Neuronal stem cell (in vitro differentiated cells): Measurements from ENCODE around the gene CDH11.

ENCODE experiments used
- DNase-seq: peaks from one replicate; pipeline ENCODE4 v3.0.0-alpha.2; 2013; ENCODE audit warnings: low spot score
- H2AFZ ChIP-seq: one replicate; pipeline ENCODE4 v1.6.1; 2013; ENCODE audit warnings: mild to moderate bottlenecking, low read length, inconsistent platforms
- H2AK5ac ChIP-seq: 2 replicates; pipeline ENCODE4 v1.6.1; 2013; ENCODE audit warnings: low read depth, mild to moderate bottlenecking, inconsistent platforms, low read length, moderate library complexity, mixed read lengths
- H2BK120ac ChIP-seq: 2 replicates; pipeline ENCODE4 v1.6.1; 2013; ENCODE audit warnings: low read depth, mild to moderate bottlenecking, inconsistent platforms, low read length, moderate library complexity, mixed read lengths
- H2BK12ac ChIP-seq: one replicate; pipeline ENCODE4 v1.6.1; 2013; ENCODE audit warnings: low read length, inconsistent platforms
- H2BK15ac ChIP-seq: 2 replicates; pipeline ENCODE4 v1.6.1; 2013; ENCODE audit warnings: mild to moderate bottlenecking, low read length, inconsistent platforms, mixed read lengths
- H2BK5ac ChIP-seq: one replicate; pipeline ENCODE4 v1.6.1; 2013; ENCODE audit warnings: inconsistent platforms, mild to moderate bottlenecking, low read length, moderate library complexity
- H3K14ac ChIP-seq: one replicate; pipeline ENCODE4 v1.6.1; 2013; ENCODE audit warnings: low read length, inconsistent platforms
- H3K18ac ChIP-seq: 2 replicates; pipeline ENCODE4 v1.6.1; 2013; ENCODE audit warnings: low read length, inconsistent platforms
- H3K23ac ChIP-seq: 2 replicates; pipeline ENCODE4 v1.6.1; 2013; ENCODE audit warnings: low read depth, mild to moderate bottlenecking, mixed read lengths, low read length, inconsistent platforms; ENCODE audit not compliant: poor library complexity
- H3K27ac ChIP-seq: replicated peaks from 3 replicates; pipeline ENCODE4 v1.5.1; 2013; ENCODE audit warnings: low read length, inconsistent platforms
- H3K27me3 ChIP-seq, 3 experiments: 2 replicates each; pipeline ENCODE4 v1.6.1; 2013; ENCODE audit warnings: low read length in 3 of 3, mild to moderate bottlenecking in 2 of 3, inconsistent platforms in 1 of 3, low read depth in 1 of 3, mixed read lengths in 1 of 3, moderate library complexity in 1 of 3; ENCODE audit not compliant: control insufficient read depth in 3 of 3, insufficient read depth in 3 of 3
- H3K36me3 ChIP-seq, 2 donors: replicated peaks in 1 of 2; 2 replicates each; pipeline ENCODE4 v1.6.1; 2013; ENCODE audit warnings: low read length in 2 of 2; ENCODE audit not compliant: control insufficient read depth in 2 of 2, insufficient read depth in 2 of 2
- H3K4ac ChIP-seq: 2 replicates; pipeline ENCODE4 v1.6.1; 2013; ENCODE audit warnings: inconsistent platforms, mild to moderate bottlenecking, low read length, moderate library complexity
- H3K4me1 ChIP-seq, 2 donors: 1 replicate in 1 of 2; 2 replicates in 1 of 2; pipeline ENCODE4 v1.6.1; 2013; ENCODE audit warnings: low read length in 2 of 2, low read depth in 1 of 2; ENCODE audit not compliant: control insufficient read depth in 2 of 2, insufficient read depth in 1 of 2
- H3K4me2 ChIP-seq: one replicate; pipeline ENCODE4 v1.6.1; 2013; ENCODE audit warnings: mild to moderate bottlenecking, low read length, inconsistent platforms; ENCODE audit not compliant: insufficient read depth, poor library complexity, severe bottlenecking
- H3K4me3 ChIP-seq, 2 donors: 2 replicates each; pipeline ENCODE4 v1.5.1; 2013; ENCODE audit warnings: low read length in 2 of 2, mild to moderate bottlenecking in 2 of 2, inconsistent platforms in 1 of 2, moderate library complexity in 1 of 2
- H3K79me1 ChIP-seq: one replicate; pipeline ENCODE4 v1.6.1; 2013; ENCODE audit warnings: low read depth, mild to moderate bottlenecking, inconsistent platforms, low read length, moderate library complexity
- H3K9ac ChIP-seq: one replicate; pipeline ENCODE4 v1.6.1; 2013; ENCODE audit warnings: mild to moderate bottlenecking, low read depth, low read length, inconsistent platforms; ENCODE audit not compliant: poor library complexity
- H3K9me3 ChIP-seq, 2 donors: replicated peaks in 1 of 2; 2 replicates each; pipeline versions ENCODE3 to v1.6.1; 2013; ENCODE audit warnings: low read length in 2 of 2, mild to moderate bottlenecking in 2 of 2, inconsistent platforms in 1 of 2, low read depth in 1 of 2, mixed read lengths in 1 of 2, moderate library complexity in 1 of 2; ENCODE audit not compliant: control insufficient read depth in 2 of 2, insufficient read depth in 1 of 2
- H4K8ac ChIP-seq: one replicate; pipeline ENCODE4 v1.6.1; 2013; ENCODE audit warnings: low read depth, mild to moderate bottlenecking, inconsistent platforms, low read length, moderate library complexity
- H4K91ac ChIP-seq: one replicate; pipeline ENCODE4 v1.6.1; 2013; ENCODE audit warnings: low read length, low read depth, mild to moderate bottlenecking, inconsistent platforms; ENCODE audit not compliant: poor library complexity
- WGBS, 2 donors: extraction: QIAGEN DNeasy Blood & Tissue Kit; methylation state at CpG; one replicate each; pipeline ENCODE4 v1.1.7; 2013; ENCODE audit warnings: missing lambda C conversion rate in 2 of 2, mixed read lengths in 1 of 2; ENCODE audit not compliant: insufficient read length in 2 of 2, insufficient replicate concordance in 1 of 2; ENCODE audit errors: extremely low coverage in 2 of 2; 5-methylcytosine and 5-hydroxymethylcytosine counted together

The CDH11 gene

DNA sequence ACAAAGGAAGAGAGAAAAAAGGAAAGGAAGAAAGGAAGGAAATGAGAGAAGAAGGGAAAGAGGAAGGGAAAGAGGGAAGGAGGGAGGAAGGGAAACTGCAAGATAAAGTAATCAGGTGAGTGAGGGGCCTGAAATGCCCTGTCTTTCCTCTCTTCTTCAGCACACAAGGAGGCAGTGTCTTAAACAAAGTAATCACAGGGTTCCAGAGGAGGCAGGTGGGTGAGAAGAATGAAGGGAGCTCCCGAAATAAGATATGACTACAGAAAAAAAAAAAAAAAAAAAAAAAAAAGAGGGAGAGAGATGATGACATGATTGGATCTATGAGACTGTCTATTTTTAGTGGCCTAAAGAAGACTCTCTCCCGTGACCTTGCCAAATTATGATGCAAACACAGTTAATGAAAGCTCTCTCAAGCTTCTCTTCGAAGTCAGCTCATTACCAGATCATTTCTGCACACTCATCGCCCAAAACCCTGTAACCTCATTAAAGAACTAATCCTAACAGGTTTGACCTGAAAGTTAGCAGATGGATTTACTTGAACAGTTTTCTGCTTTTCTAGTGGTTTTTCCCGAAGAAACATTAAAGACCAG lies 53.6 kb downstream of the CDH11 start:
- Histone ChIP-seq H3K4me2 (no peak overlapping the region), H3K27me3 (no peaks in the 10 kb centered on the region), H3K36me3 (peaks cover 0 to 5% of the 10 kb centered on the region in 2 donors), H2BK5ac (no peak overlapping the region), H3K9me3 (no peaks in the 10 kb centered on the region), H3K27ac (no peak overlapping the region), H2BK120ac (no peak overlapping the region), H2AK5ac (no peak overlapping the region), H2AFZ (no peak overlapping the region), H3K23ac (no peak overlapping the region), H3K14ac (no peak overlapping the region), H3K9ac (no peak overlapping the region), H3K79me1 (peaks cover 8% of the 10 kb centered on the region), H3K4me1 (peaks cover 0 to 32% of the 10 kb centered on the region in 2 donors), H4K8ac (no peak overlapping the region), H3K4me3 (no peak overlapping the region), H4K91ac (no peak overlapping the region), H2BK12ac (no peak overlapping the region), H3K4ac (no peak overlapping the region), H2BK15ac (no peak overlapping the region), H3K18ac (no peak overlapping the region)
- no peak for DNase-seq
- no CpG with 5 or more reads among the region's 5 CpGs for WGBS, 2 donors

DNA sequence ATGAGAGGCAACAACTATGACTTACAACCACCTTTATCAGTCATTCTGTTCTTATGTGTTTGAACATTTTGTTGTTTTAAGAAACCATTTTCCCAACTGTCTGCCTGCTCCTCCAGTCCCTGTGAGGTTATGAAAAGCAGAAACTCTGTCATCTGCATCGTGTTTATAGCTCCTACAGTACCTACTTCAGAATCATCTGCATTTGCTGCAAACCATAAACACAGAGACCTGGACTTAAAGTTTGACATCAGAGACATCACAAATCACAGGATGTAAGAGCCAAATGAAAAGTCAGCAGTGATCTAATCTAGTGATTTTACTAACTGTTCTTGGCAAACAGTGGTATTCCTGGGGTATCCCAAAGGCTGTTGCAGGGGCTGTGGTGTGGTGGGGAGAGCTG lies 55.2 kb downstream of the CDH11 start:
- H3K27me3 ChIP-seq: no peaks in the 10 kb centered on the region
- no CpG with 5 or more reads among the region's 1 CpG for WGBS, 2 donors
- no peak overlapping the region for H3K14ac ChIP-seq
- H3K4me3 ChIP-seq: no peak overlapping the region
- no peak overlapping the region for H2BK15ac ChIP-seq
- H3K9ac ChIP-seq: no peak overlapping the region
- no peak overlapping the region for H4K8ac ChIP-seq
- H3K36me3 ChIP-seq: no peaks in the 10 kb centered on the region
- H3K23ac ChIP-seq: no peak overlapping the region
- H2BK120ac ChIP-seq: no peak overlapping the region
- H3K4ac ChIP-seq: no peak overlapping the region
- H3K79me1 ChIP-seq: peaks cover 5% of the 10 kb centered on the region
- H3K18ac ChIP-seq: no peak overlapping the region
- no peak overlapping the region for H3K4me2 ChIP-seq
- no peak overlapping the region for H4K91ac ChIP-seq
- H3K4me1 ChIP-seq: peaks cover 0 to 29% of the 10 kb centered on the region in 2 donors
- no peak overlapping the region for H2AFZ ChIP-seq
- DNase-seq: no peak
- H3K27ac ChIP-seq: no peak overlapping the region
- no peak overlapping the region for H2BK5ac ChIP-seq
- no peak overlapping the region for H2AK5ac ChIP-seq
- H2BK12ac ChIP-seq: no peak overlapping the region
- H3K9me3 ChIP-seq: no peaks in the 10 kb centered on the region

DNA sequence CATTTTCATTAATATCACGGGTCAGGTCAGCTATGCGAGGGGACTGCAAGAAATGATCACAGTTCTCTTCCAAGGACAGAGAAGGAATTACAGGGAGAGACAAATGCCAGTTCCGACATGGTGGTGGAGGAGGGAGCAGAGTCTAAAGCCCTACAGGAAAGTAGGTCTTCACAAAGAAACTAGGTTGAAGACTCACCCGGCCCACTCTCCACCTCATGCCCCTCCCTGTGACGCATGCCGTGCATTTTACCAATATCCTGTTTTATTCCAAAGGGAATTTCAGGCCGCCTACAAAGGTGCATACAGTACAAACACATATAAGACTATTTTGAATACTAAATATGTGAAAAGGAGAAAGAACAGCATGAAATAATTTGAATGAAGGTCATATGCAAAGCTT lies 56.8 kb downstream of the CDH11 start:
- WGBS, 2 donors: no CpG with 5 or more reads among the region's 7 CpGs
- no peak overlapping the region for H3K14ac ChIP-seq
- H2AFZ ChIP-seq: no peak overlapping the region
- H2BK12ac ChIP-seq: no peak overlapping the region
- H3K79me1 ChIP-seq: peaks cover 2% of the 10 kb centered on the region
- H3K4ac ChIP-seq: no peak overlapping the region
- peaks cover 0 to 26% of the 10 kb centered on the region in 2 donors for H3K4me1 ChIP-seq
- no peak overlapping the region for H3K27ac ChIP-seq
- H3K23ac ChIP-seq: no peak overlapping the region
- H4K91ac ChIP-seq: no peak overlapping the region
- H2AK5ac ChIP-seq: no peak overlapping the region
- no peak overlapping the region for H3K4me3 ChIP-seq
- no peak overlapping the region for H4K8ac ChIP-seq
- peak overlapping the region; percentile 24 for H3K18ac ChIP-seq
- no peaks in the 10 kb centered on the region for H3K36me3 ChIP-seq
- no peaks in the 10 kb centered on the region for H3K9me3 ChIP-seq
- H3K9ac ChIP-seq: no peak overlapping the region
- DNase-seq: no peak
- H3K4me2 ChIP-seq: no peak overlapping the region
- no peak overlapping the region for H2BK120ac ChIP-seq
- H2BK15ac ChIP-seq: no peak overlapping the region
- peaks cover 0 to 3% (median 0%) of the 10 kb centered on the region in 3 experiments for H3K27me3 ChIP-seq
- H2BK5ac ChIP-seq: no peak overlapping the region

DNA sequence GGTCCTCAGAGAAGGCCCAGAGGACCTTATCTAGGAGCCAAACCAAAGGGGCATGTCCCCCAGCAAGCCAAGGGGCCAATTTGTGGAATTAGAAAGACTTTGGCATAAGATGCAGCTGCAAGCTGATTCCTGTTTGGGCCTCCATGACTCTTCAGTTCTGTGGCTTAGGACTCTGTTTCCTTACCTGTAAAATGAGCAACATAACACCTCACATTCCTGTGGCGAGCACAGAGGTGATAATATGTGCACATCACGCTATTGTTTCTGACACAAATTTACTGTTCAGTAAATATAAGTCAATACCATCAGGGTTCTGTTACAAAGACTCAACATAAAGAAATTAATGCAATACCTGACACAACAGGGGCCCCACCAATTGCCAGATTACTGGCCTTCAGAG lies 57.7 kb downstream of the CDH11 start:
- no peak overlapping the region for H2BK12ac ChIP-seq
- peaks cover 2% of the 10 kb centered on the region for H3K79me1 ChIP-seq
- H3K9me3 ChIP-seq: no peaks in the 10 kb centered on the region
- no peak overlapping the region for H3K27ac ChIP-seq
- H2AK5ac ChIP-seq: no peak overlapping the region
- no peak overlapping the region for H3K4ac ChIP-seq
- H3K9ac ChIP-seq: no peak overlapping the region
- no peak overlapping the region for H2BK5ac ChIP-seq
- no peak overlapping the region for H3K18ac ChIP-seq
- H4K8ac ChIP-seq: no peak overlapping the region
- no peak for DNase-seq
- peaks cover 0 to 3% (median 0%) of the 10 kb centered on the region in 3 experiments for H3K27me3 ChIP-seq
- no peak overlapping the region for H3K4me3 ChIP-seq
- H3K23ac ChIP-seq: no peak overlapping the region
- H2BK15ac ChIP-seq: no peak overlapping the region
- H3K36me3 ChIP-seq: no peaks in the 10 kb centered on the region
- no peak overlapping the region for H4K91ac ChIP-seq
- no peak overlapping the region for H2AFZ ChIP-seq
- H2BK120ac ChIP-seq: no peak overlapping the region
- no peak overlapping the region for H3K4me2 ChIP-seq
- peaks cover 0 to 23% of the 10 kb centered on the region in 2 donors for H3K4me1 ChIP-seq
- no CpG with 5 or more reads among the region's 2 CpGs for WGBS, 2 donors
- no peak overlapping the region for H3K14ac ChIP-seq
